Sigmoid colon (tissue), 7 donors: ENCODE measurements around the gene NT5C3B. TPM values are rescaled to one million over a fixed set of nuclear protein-coding genes. Genes with fewer than 3 reads are reported as not detected.
A peak's percentile ranks its signal among the peaks of the same experiment; 100 is the strongest.
"Not testable (repeated sequence)": the region's sequence is repeated elsewhere in the genome, so short reads cannot be mapped to it uniquely, and the experiment has no call there.

ENCODE experiments used
- DNase-seq: peaks from one replicate; pipeline ENCODE4 v3.0.0-alpha.2; 2019
- H3K27ac ChIP-seq, 4 donors: fragments of 200-600 bp; sonication (generic); one replicate each; pipeline ENCODE4 v1.5.1; 2016 to 2019; ENCODE audit warnings: mild to moderate bottlenecking in 1 of 4
- H3K27me3 ChIP-seq, 3 donors: fragments of 200-600 bp; sonication (generic); one replicate each; pipeline ENCODE4 v1.5.1; 2019; ENCODE audit warnings: mild to moderate bottlenecking in 1 of 3
- H3K36me3 ChIP-seq, 4 donors: fragments of 200-600 bp; sonication (generic); one replicate each; pipeline ENCODE4 v1.5.1; 2016 to 2019
- H3K4me1 ChIP-seq, 4 donors: fragments of 200-600 bp; sonication (generic); one replicate each; pipeline ENCODE4 v1.5.1; 2017 to 2019
- H3K4me3 ChIP-seq, 4 donors: fragments of 200-600 bp; sonication (generic); one replicate each; pipeline ENCODE4 v1.5.1; 2017 to 2019; ENCODE audit warnings: mild to moderate bottlenecking in 2 of 4, moderate library complexity in 1 of 4
- H3K9me3 ChIP-seq, 4 donors: fragments of 200-600 bp in 3 of 4; sonication (generic) in 3 of 4; one replicate each; pipeline versions ENCODE4 v1.5.1 to v1.6.1; 2013 to 2019
- EP300 ChIP-seq, 4 donors: sonication (generic); formaldehyde crosslinking; IDR thresholded peaks; one replicate each; pipeline ENCODE4 v1.6.1; 2017; ENCODE audit warnings: antibody characterized with exemption in 4 of 4
- POLR2A ChIP-seq, 2 donors: fragments of 450-650 bp; IDR thresholded peaks; one replicate each; pipeline ENCODE4 v1.6.1; 2016; ENCODE audit warnings: antibody characterized with exemption in 2 of 2, mild to moderate bottlenecking in 2 of 2, moderate library complexity in 2 of 2
- POLR2AphosphoS5 ChIP-seq, 4 donors: sonication (generic); formaldehyde crosslinking; IDR thresholded peaks; one replicate each; pipeline ENCODE4 v1.6.1; 2017; ENCODE audit warnings: antibody characterized with exemption in 4 of 4
- WGBS, 2 donors: extraction: QIAGEN DNeasy Blood & Tissue Kit; methylation state at CpG; one replicate each; pipeline ENCODE4 v1.1.7; 2013; 5-methylcytosine and 5-hydroxymethylcytosine counted together
- intact Hi-C: fragments of 100-400 bp; cut with DNase I; formaldehyde crosslinking; loops from one replicate; pipeline ENCODE4 v1.15.1; 2023
- polyA plus RNA-seq, 3 donors: library from polyadenylated mRNA; stranded (reverse); fragments of 200-250 nt; gene quantifications; one replicate each; pipeline ENCODE4 v1.2.3, GENCODE V29; 2013
- total RNA-seq, 4 donors: library from RNA; depleted of rRNA; stranded (reverse); fragments of >200 nt; gene quantifications; one replicate each; pipeline ENCODE4 v1.1.0, GENCODE V29; 2016
- TF ChIP-seq, protein P1 (sequence below), 4 experiments: fragments of 450-650 bp in 3 of 4; fragments of 200-600 bp in 1 of 4; IDR thresholded peaks; one replicate each; pipeline ENCODE4 v1.5.1; 2016 to 2019; ENCODE audit warnings: antibody characterized with exemption in 4 of 4, mild to moderate bottlenecking in 3 of 4, moderate library complexity in 2 of 4
- donor health status: healthy with polysubstance abuse.
- donor health status: Bipolar disorder and iron deficiency.
- donor health status: healthy.

NT5C3B gene
- total RNA-seq (100 to 1,000 TPM in 1 of 4 donors, 10 to 100 TPM in 3; 58.5 to 104 (median 69.2) TPM), polyA plus RNA-seq (10 to 100 TPM; 19.4 to 42.6 (median 33.9) TPM)

GRCh38 chr17:41835800-41836549 lies at the start of gene NT5C3B:
Gene NT5C3B, minus strand, starts transcription at chr17:41836232. Its CDS starts 39 bp downstream, at chr17:41836193.
- Histone ChIP-seq H3K27me3 (no peaks in the 10 kb centered on the region), H3K36me3 (peaks cover 4 to 28% (median 14%) of the 10 kb centered on the region in 4 donors), H3K4me3 (peak within 1 kb of the TSS; percentile 68 to 97 (median 84)), H3K9me3 (no peaks in the 10 kb centered on the region), H3K4me1 (peaks cover 0 to 17% (median 15%) of the 10 kb centered on the region in 4 donors), H3K27ac (peak within 1 kb of the TSS; percentile 77 to 91 (median 86))
- intact Hi-C loops, result loop anchor here (2.0 kb wide), 1 partner anchor 23 kb away; the partner anchor contains the start of gene FKBP10
- 1% methylated on average over 72 of the region's 72 CpGs for WGBS, 2 donors
- DNase-seq, result peak; percentile 82
- peak; percentile 49 to 76 (median 62) for TF ChIP-seq POLR2AphosphoS5 (IDR thresholded peaks at IDR 0.05)
- TF ChIP-seq, protein P1, sequence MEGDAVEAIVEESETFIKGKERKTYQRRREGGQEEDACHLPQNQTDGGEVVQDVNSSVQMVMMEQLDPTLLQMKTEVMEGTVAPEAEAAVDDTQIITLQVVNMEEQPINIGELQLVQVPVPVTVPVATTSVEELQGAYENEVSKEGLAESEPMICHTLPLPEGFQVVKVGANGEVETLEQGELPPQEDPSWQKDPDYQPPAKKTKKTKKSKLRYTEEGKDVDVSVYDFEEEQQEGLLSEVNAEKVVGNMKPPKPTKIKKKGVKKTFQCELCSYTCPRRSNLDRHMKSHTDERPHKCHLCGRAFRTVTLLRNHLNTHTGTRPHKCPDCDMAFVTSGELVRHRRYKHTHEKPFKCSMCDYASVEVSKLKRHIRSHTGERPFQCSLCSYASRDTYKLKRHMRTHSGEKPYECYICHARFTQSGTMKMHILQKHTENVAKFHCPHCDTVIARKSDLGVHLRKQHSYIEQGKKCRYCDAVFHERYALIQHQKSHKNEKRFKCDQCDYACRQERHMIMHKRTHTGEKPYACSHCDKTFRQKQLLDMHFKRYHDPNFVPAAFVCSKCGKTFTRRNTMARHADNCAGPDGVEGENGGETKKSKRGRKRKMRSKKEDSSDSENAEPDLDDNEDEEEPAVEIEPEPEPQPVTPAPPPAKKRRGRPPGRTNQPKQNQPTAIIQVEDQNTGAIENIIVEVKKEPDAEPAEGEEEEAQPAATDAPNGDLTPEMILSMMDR (IDR thresholded peaks at IDR 0.05), result no peak

DNA sequence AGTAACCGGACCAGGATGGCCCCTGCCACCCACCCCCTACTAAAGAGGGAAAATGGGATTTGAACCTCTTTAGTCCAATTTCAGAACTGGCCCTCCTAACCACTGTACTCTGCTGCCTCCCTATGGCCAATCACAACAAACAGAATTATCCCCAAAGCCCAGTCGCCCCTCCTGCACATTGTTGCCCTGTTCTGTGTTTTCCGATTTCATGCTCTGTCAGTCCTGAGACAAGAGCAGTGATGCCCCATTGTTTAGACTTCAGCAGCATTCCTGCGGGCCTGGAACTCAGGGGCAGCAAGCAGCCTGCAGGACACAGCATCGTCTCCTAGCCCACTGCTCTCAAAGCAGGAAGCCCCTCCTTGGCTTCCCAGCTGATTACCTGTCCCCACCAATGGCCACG lies 49.7 kb upstream of the NT5C3B start:
- Histone ChIP-seq H3K27me3 (no peaks in the 10 kb centered on the region), H3K36me3 (peaks cover 23 to 96% (median 63%) of the 10 kb centered on the region in 4 donors), H3K4me3 (no peak overlapping the region), H3K9me3 (no peaks in the 10 kb centered on the region), H3K4me1 (no peaks in the 10 kb centered on the region), H3K27ac (no peak overlapping the region)
- 87 to 92% methylated on average over 6 of the region's 6 CpGs for WGBS, 2 donors
- intact Hi-C loops, result no loop called here
- DNase-seq, result no peak
- TF ChIP-seq, protein P1 (IDR thresholded peaks at IDR 0.05), result no peak
- TF ChIP-seq POLR2A (IDR thresholded peaks at IDR 0.05), result no peak
- TF ChIP-seq EP300 (IDR thresholded peaks at IDR 0.05), result no peak
- no peak for TF ChIP-seq POLR2AphosphoS5 (IDR thresholded peaks at IDR 0.05)

GRCh38 chr17:41882756-41883155 lies 46.7 kb upstream of the NT5C3B start:
- Histone ChIP-seq H3K27me3 (no peaks in the 10 kb centered on the region), H3K36me3 (peaks cover 20 to 90% (median 64%) of the 10 kb centered on the region in 4 donors), H3K9me3 (no peaks in the 10 kb centered on the region), H3K4me3 (no peak overlapping the region), H3K27ac (no peak overlapping the region), H3K4me1 (no peaks in the 10 kb centered on the region)
- intact Hi-C loops, result no loop called here
- TF ChIP-seq POLR2AphosphoS5 (IDR thresholded peaks at IDR 0.05), result no peak
- DNase-seq, result no peak
- WGBS, 2 donors, result 89 to 93% methylated on average over 6 of the region's 6 CpGs

GRCh38 chr17:41880130-41880529 lies 44.1 kb upstream of the NT5C3B start:
- TF ChIP-seq POLR2A (IDR thresholded peaks at IDR 0.05) (no peak), POLR2AphosphoS5 (IDR thresholded peaks at IDR 0.05) (no peak), EP300 (IDR thresholded peaks at IDR 0.05) (no peak)
- TF ChIP-seq, protein P1 (IDR thresholded peaks at IDR 0.05), result no peak
- H3K27ac ChIP-seq, result no peak overlapping the region
- H3K36me3 ChIP-seq, result peaks cover 9 to 77% (median 42%) of the 10 kb centered on the region in 4 donors
- no peaks in the 10 kb centered on the region for H3K4me1 ChIP-seq
- 89 to 93% methylated on average over 4 of the region's 4 CpGs for WGBS, 2 donors
- H3K4me3 ChIP-seq, result no peak overlapping the region
- H3K27me3 ChIP-seq, result no peaks in the 10 kb centered on the region
- no peak for DNase-seq
- intact Hi-C loops, result no loop called here
- no peaks in the 10 kb centered on the region for H3K9me3 ChIP-seq

DNA sequence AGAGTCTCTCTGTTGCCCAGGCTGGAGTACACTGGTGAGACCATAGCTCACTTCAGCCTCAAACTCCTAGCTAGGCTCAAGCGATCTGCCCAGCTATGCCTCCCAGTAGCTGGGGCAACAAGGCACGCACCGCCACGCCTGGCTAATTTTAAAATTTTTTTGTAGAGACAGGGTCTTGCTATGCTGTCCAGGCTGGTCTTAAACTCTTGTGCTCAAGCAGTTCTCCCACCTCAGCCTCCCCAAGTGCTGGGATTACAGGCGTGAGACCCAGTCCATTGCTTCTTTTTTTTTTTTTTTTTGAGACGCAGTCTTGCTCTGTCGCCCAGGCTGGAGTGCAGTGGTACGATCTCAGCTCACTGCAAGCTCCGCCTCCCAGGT lies 38.2 kb upstream of the NT5C3B start:
- 97 to 99% methylated on average over 9 of the region's 9 CpGs for WGBS, 2 donors
- DNase-seq, H3K9me3 ChIP-seq, H3K4me1 ChIP-seq, intact Hi-C loops, H3K27me3 ChIP-seq, H3K4me3 ChIP-seq, H3K27ac ChIP-seq: not testable (repeated sequence)
- peaks cover 23 to 81% (median 29%) of the 10 kb centered on the region in 4 donors for H3K36me3 ChIP-seq
